PC-3 (cell line): Measurements from ENCODE around the gene DLG2.

Experiments
- EZH2 ChIP-seq: fragments of 300-600 bp; sonication (generic); IDR thresholded peaks from one replicate; pipeline ENCODE4 v1.6.1; 2017; ENCODE audit warnings: antibody characterized with exemption, mild to moderate bottlenecking, low read length; ENCODE audit not compliant: unreplicated experiment
- EZH2phosphoT487 ChIP-seq: fragments of 300-600 bp; sonication (generic); IDR thresholded peaks from 2 replicates; pipeline ENCODE4 v1.6.1; 2018; ENCODE audit warnings: mild to moderate bottlenecking, antibody characterized with exemption, low read length, borderline replicate concordance
- TF ChIP-seq, protein P1 (sequence below): fragments of 300-600 bp; sonication (generic); conservative IDR thresholded peaks from 2 replicates; pipeline ENCODE4 v1.5.1; 2017; ENCODE audit warnings: antibody characterized with exemption, low read depth, mild to moderate bottlenecking, low read length

DNA sequence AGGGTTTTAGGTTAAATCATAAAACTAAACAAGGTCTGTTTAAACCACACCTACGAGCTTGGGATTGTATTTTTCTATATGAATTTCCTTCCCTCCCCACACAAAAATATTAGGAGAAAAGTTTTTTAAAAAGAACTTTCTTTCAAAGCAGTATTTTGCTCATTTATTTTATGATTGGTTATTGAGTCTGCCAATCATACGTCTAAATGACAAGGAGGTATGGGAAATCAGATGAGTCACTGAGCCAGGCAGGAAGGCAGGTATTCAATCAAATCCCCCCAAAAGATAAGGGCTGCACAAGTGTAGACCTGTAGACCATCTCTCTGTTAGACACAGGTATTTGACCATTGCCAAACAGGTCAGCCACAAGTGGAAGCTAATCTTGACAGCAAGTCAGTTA lies 1900.8 kb downstream of the DLG2 start:
- TF ChIP-seq, protein P1, sequence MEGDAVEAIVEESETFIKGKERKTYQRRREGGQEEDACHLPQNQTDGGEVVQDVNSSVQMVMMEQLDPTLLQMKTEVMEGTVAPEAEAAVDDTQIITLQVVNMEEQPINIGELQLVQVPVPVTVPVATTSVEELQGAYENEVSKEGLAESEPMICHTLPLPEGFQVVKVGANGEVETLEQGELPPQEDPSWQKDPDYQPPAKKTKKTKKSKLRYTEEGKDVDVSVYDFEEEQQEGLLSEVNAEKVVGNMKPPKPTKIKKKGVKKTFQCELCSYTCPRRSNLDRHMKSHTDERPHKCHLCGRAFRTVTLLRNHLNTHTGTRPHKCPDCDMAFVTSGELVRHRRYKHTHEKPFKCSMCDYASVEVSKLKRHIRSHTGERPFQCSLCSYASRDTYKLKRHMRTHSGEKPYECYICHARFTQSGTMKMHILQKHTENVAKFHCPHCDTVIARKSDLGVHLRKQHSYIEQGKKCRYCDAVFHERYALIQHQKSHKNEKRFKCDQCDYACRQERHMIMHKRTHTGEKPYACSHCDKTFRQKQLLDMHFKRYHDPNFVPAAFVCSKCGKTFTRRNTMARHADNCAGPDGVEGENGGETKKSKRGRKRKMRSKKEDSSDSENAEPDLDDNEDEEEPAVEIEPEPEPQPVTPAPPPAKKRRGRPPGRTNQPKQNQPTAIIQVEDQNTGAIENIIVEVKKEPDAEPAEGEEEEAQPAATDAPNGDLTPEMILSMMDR: no peak
- TF ChIP-seq EZH2 (no peak), EZH2phosphoT487 (no peak)
